H9 (cell line): ENCODE measurements around the gene NCKAP5. TPM values are rescaled to one million over a fixed set of nuclear protein-coding genes. Genes with fewer than 3 reads are reported as not detected.

Source experiments
- DNase-seq: peaks from one replicate; pipeline ENCODE4 v3.0.0-alpha.2; 2017
- H2AFZ ChIP-seq: one replicate; pipeline ENCODE4 v1.6.1; 2013; ENCODE audit warnings: mild to moderate bottlenecking, low read length, control low read depth, moderate library complexity
- H2AK5ac ChIP-seq: 2 replicates; pipeline ENCODE4 v1.6.1; 2013; ENCODE audit warnings: low read length, control low read depth, mixed read lengths; ENCODE audit not compliant: insufficient read length
- H2BK120ac ChIP-seq: one replicate; pipeline ENCODE4 v1.6.1; 2013; ENCODE audit warnings: low read depth, mild to moderate bottlenecking, low read length, control low read depth, inconsistent platforms; ENCODE audit not compliant: poor library complexity, severe bottlenecking
- H2BK12ac ChIP-seq: 2 replicates; pipeline ENCODE4 v1.6.1; 2013; ENCODE audit warnings: low read length, control low read depth, mixed read lengths, low read depth; ENCODE audit not compliant: insufficient read length
- H2BK15ac ChIP-seq: 2 replicates; pipeline ENCODE4 v1.6.1; 2013; ENCODE audit warnings: low read depth, low read length, control low read depth
- H2BK20ac ChIP-seq: one replicate; pipeline ENCODE4 v1.6.1; 2013; ENCODE audit warnings: low read depth, mild to moderate bottlenecking, low read length, control low read depth, inconsistent platforms; ENCODE audit not compliant: poor library complexity, severe bottlenecking
- H2BK5ac ChIP-seq: 2 replicates; pipeline ENCODE4 v1.6.1; 2013; ENCODE audit warnings: low read length, control low read depth, mixed read lengths; ENCODE audit not compliant: insufficient read length
- H3K14ac ChIP-seq: 2 replicates; pipeline ENCODE4 v1.6.1; 2013; ENCODE audit warnings: low read length, control low read depth; ENCODE audit not compliant: insufficient read depth
- H3K18ac ChIP-seq: 2 replicates; pipeline ENCODE4 v1.6.1; 2013; ENCODE audit warnings: low read depth, mild to moderate bottlenecking, mixed read lengths, low read length, control low read depth; ENCODE audit not compliant: insufficient read length
- H3K23ac ChIP-seq: 2 replicates; pipeline ENCODE4 v1.6.1; 2013; ENCODE audit warnings: low read length, control low read depth, mixed read lengths, low read depth; ENCODE audit not compliant: insufficient read length
- H3K23me2 ChIP-seq: 2 replicates; pipeline ENCODE4 v1.6.1; 2013; ENCODE audit warnings: low read depth, mild to moderate bottlenecking, mixed read lengths, low read length, control low read depth; ENCODE audit not compliant: insufficient read length, poor library complexity, severe bottlenecking
- H3K27ac ChIP-seq: 2 replicates; pipeline ENCODE4 v1.5.1; 2013; ENCODE audit warnings: low read length, control low read depth, mixed read lengths, low read depth; ENCODE audit not compliant: insufficient read length
- H3K27me3 ChIP-seq: 2 replicates; pipeline ENCODE4 v1.6.1; 2013; ENCODE audit warnings: low read length, control low read depth, inconsistent platforms; ENCODE audit not compliant: insufficient read depth
- H3K4ac ChIP-seq: 2 replicates; pipeline ENCODE4 v1.6.1; 2013; ENCODE audit warnings: low read depth, mild to moderate bottlenecking, control low read depth, inconsistent platforms, low read length, moderate library complexity
- H3K4me1 ChIP-seq: 2 replicates; pipeline ENCODE4 v1.6.1; 2013; ENCODE audit warnings: low read length, control low read depth, inconsistent platforms; ENCODE audit not compliant: insufficient read depth
- H3K4me2 ChIP-seq: 2 replicates; pipeline ENCODE4 v1.6.1; 2013; ENCODE audit warnings: low read length, control low read depth, mixed read lengths; ENCODE audit not compliant: insufficient read length, insufficient read depth
- H3K56ac ChIP-seq: 2 replicates; pipeline ENCODE4 v1.6.1; 2013; ENCODE audit warnings: low read depth, mild to moderate bottlenecking, mixed read lengths, low read length, control low read depth; ENCODE audit not compliant: insufficient read length
- H3K79me1 ChIP-seq: 2 replicates; pipeline ENCODE4 v1.6.1; 2013; ENCODE audit warnings: low read depth, mild to moderate bottlenecking, moderate library complexity, low read length, control low read depth, inconsistent platforms; ENCODE audit not compliant: insufficient read depth, poor library complexity, severe bottlenecking
- H3K79me2 ChIP-seq: 2 replicates; pipeline ENCODE4 v1.6.1; 2013; ENCODE audit warnings: low read length, control low read depth, inconsistent platforms; ENCODE audit not compliant: insufficient read depth
- H3K9ac ChIP-seq: 2 replicates; pipeline ENCODE4 v1.6.1; 2013; ENCODE audit warnings: low read length, control low read depth, mixed read lengths; ENCODE audit not compliant: insufficient read length; ENCODE audit errors: extremely low read depth
- H3K9me3 ChIP-seq: one replicate; pipeline ENCODE4 v1.6.1; 2013; ENCODE audit warnings: low read depth, low read length, inconsistent platforms; ENCODE audit not compliant: control insufficient read depth
- H3T11ph ChIP-seq: one replicate; pipeline ENCODE4 v1.6.1; 2013; ENCODE audit warnings: mild to moderate bottlenecking, low read length, control low read depth, inconsistent platforms
- H4K20me1 ChIP-seq: one replicate; pipeline ENCODE4 v1.6.1; 2013; ENCODE audit not compliant: control insufficient read depth, insufficient read length, insufficient read depth
- H4K5ac ChIP-seq: 2 replicates; pipeline ENCODE4 v1.6.1; 2013; ENCODE audit warnings: low read depth, mild to moderate bottlenecking, mixed read lengths, low read length, control low read depth; ENCODE audit not compliant: insufficient read length
- H4K8ac ChIP-seq: replicated peaks from 2 replicates; pipeline ENCODE4 v1.6.1; 2013; ENCODE audit warnings: low read length, control low read depth, mixed read lengths, low read depth; ENCODE audit not compliant: insufficient read length
- H4K91ac ChIP-seq: 2 replicates; pipeline ENCODE4 v1.6.1; 2013; ENCODE audit warnings: low read depth, mild to moderate bottlenecking, moderate library complexity, mixed read lengths, low read length, control low read depth; ENCODE audit not compliant: insufficient read length
- H3K27ac Mint-ChIP-seq, 3 experiments: 2 replicates in 2 of 3; 3 replicates in 1 of 3; pipeline ENCODE4 v1.8.0; 2020 to 2021; ENCODE audit warnings: mixed read lengths in 3 of 3, mild to moderate bottlenecking in 1 of 3, moderate library complexity in 1 of 3
- H3K27me3 Mint-ChIP-seq: 2 replicates; pipeline ENCODE4 v1.8.0; 2021; ENCODE audit warnings: low read depth, mild to moderate bottlenecking, moderate library complexity, mixed read lengths
- H3K36me3 Mint-ChIP-seq, 3 experiments: 2 replicates in 2 of 3; 3 replicates in 1 of 3; pipeline ENCODE4 v1.8.0; 2020 to 2021; ENCODE audit warnings: low read depth in 3 of 3, mixed read lengths in 3 of 3; ENCODE audit not compliant: insufficient read depth in 1 of 3
- H3K4me1 Mint-ChIP-seq, 2 experiments: 2 replicates each; pipeline ENCODE4 v1.8.0; 2020; ENCODE audit warnings: mixed read lengths in 2 of 2
- H3K4me3 Mint-ChIP-seq, 2 experiments: 2 replicates in 1 of 2; 3 replicates in 1 of 2; pipeline ENCODE4 v1.8.0; 2020 to 2021; ENCODE audit warnings: mild to moderate bottlenecking in 2 of 2, mixed read lengths in 2 of 2, moderate library complexity in 1 of 2
- H3K9me3 Mint-ChIP-seq, 2 experiments: 2 replicates in 1 of 2; 3 replicates in 1 of 2; pipeline ENCODE4 v1.8.0; 2020; ENCODE audit warnings: mild to moderate bottlenecking in 2 of 2, mixed read lengths in 2 of 2, moderate library complexity in 1 of 2
- WGBS: extraction: QIAGEN DNeasy Blood & Tissue Kit; methylation state at CpG from one replicate; pipeline ENCODE4 v1.1.7; 2013; ENCODE audit warnings: missing lambda C conversion rate, low lambda C conversion rate, mixed read lengths; ENCODE audit not compliant: insufficient read length; ENCODE audit errors: extremely low coverage; 5-methylcytosine and 5-hydroxymethylcytosine counted together
- total RNA-seq: library from RNA; stranded (reverse); gene quantifications from 2 replicates; pipeline ENCODE4 v1.2.1, GENCODE V29; 2021
- TF ChIP-seq, protein P1 (sequence below): fragments of 200-600 bp; sonication (generic); conservative IDR thresholded peaks from 3 replicates; pipeline ENCODE4 v1.8.0; 2021; ENCODE audit warnings: antibody characterized with exemption, mild to moderate bottlenecking

NCKAP5 gene
- total RNA-seq, 1 experiment from 2014 or later = 0.26 TPM

DNA sequence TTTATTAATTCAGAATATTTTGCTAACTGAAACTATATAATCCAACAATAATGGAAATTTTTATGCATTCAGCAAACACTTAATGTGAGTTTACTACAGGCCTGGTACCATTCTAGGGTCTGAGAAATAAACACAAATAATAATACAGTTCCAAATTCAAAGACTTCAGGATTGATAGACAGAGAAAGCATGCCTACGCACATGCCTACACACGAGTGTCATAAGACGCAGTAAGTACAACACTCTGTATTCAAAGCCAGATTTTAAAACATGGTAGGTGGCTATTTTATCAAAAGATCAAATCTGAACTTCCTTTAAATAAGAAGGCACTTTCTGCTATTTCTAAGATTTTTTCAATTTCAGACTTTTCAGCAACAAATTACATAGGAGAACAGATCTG lies 346.9 kb downstream of the NCKAP5 start:
- no peak overlapping the region for H2BK120ac ChIP-seq
- Mint-ChIP-seq H3K4me1 (0 out of 4 replicates have a peak, but pooled peaks cover 0 to 3% of the 10 kb centered on the region in 2 experiments), H3K4me3 (no peak overlapping the region), H3K36me3 (no peaks in the 10 kb centered on the region), H3K27ac (no peak overlapping the region), H3K9me3 (no peaks in the 10 kb centered on the region), H3K27me3 (no peaks in the 10 kb centered on the region)
- H2BK12ac ChIP-seq = no peak overlapping the region
- H4K20me1 ChIP-seq = no peaks in the 10 kb centered on the region
- no peak overlapping the region for H2AK5ac ChIP-seq
- H3K4me1 ChIP-seq = no peaks in the 10 kb centered on the region; the same call in 1 of the 2 replicates
- no peaks in the 10 kb centered on the region for H3K79me2 ChIP-seq
- no peak overlapping the region for H3K23ac ChIP-seq
- H2AFZ ChIP-seq = no peak overlapping the region
- no peaks in the 10 kb centered on the region for H3K79me1 ChIP-seq
- no peak overlapping the region for H2BK5ac ChIP-seq
- H2BK15ac ChIP-seq = no peak overlapping the region
- no peak overlapping the region for H2BK20ac ChIP-seq
- no peak overlapping the region for H3K18ac ChIP-seq
- H3K14ac ChIP-seq = no peak overlapping the region
- H3K27me3 ChIP-seq = no peaks in the 10 kb centered on the region
- H3K4me2 ChIP-seq = no peak overlapping the region
- H3K9ac ChIP-seq = no peak overlapping the region
- no peak overlapping the region for H3T11ph ChIP-seq
- TF ChIP-seq, protein P1, sequence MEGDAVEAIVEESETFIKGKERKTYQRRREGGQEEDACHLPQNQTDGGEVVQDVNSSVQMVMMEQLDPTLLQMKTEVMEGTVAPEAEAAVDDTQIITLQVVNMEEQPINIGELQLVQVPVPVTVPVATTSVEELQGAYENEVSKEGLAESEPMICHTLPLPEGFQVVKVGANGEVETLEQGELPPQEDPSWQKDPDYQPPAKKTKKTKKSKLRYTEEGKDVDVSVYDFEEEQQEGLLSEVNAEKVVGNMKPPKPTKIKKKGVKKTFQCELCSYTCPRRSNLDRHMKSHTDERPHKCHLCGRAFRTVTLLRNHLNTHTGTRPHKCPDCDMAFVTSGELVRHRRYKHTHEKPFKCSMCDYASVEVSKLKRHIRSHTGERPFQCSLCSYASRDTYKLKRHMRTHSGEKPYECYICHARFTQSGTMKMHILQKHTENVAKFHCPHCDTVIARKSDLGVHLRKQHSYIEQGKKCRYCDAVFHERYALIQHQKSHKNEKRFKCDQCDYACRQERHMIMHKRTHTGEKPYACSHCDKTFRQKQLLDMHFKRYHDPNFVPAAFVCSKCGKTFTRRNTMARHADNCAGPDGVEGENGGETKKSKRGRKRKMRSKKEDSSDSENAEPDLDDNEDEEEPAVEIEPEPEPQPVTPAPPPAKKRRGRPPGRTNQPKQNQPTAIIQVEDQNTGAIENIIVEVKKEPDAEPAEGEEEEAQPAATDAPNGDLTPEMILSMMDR = no peak
- H4K5ac ChIP-seq = no peak overlapping the region
- no peak overlapping the region for H4K91ac ChIP-seq
- no peak overlapping the region for H3K27ac ChIP-seq
- no peaks in the 10 kb centered on the region for H3K9me3 ChIP-seq
- DNase-seq = no peak
- no peak overlapping the region for H3K4ac ChIP-seq
- no CpG with 5 or more reads among the region's 3 CpGs for WGBS
- H3K56ac ChIP-seq = no peak overlapping the region
- no peaks in the 10 kb centered on the region for H3K23me2 ChIP-seq
- H4K8ac ChIP-seq = no peak overlapping the region
